IPS-11a (cell line): ENCODE data around the gene CDH15.

ENCODE experiments used
- H3K4me3 ChIP-seq: one replicate; pipeline ENCODE4 v1.5.1; 2013; ENCODE audit warnings: low read depth, low read length, control low read depth

CDH15 gene

GRCh38 chr16:89170346-89171215 lies 967 bp upstream of the CDH15 start:
- peak overlapping the region; percentile 37 for H3K4me3 ChIP-seq

- no peak overlapping the region for H3K4me3 ChIP-seq
These were observed 601 bp downstream of the CDH15 start for GRCh38 chr16:89172171-89172527.

GRCh38 chr16:89172528-89173173 lies 1.1 kb downstream of the CDH15 start:
- no peak overlapping the region for H3K4me3 ChIP-seq

GRCh38 chr16:89173174-89173921 lies 1.8 kb downstream of the CDH15 start:
- H3K4me3 ChIP-seq: no peak overlapping the region

- H3K4me3 ChIP-seq: no peak overlapping the region
These were observed 2.7 kb downstream of the CDH15 start for GRCh38 chr16:89174055-89174827.

- no peak overlapping the region for H3K4me3 ChIP-seq
These were observed 3.3 kb downstream of the CDH15 start for GRCh38 chr16:89174877-89175276.

- no peak overlapping the region for H3K4me3 ChIP-seq
These were observed 4.0 kb downstream of the CDH15 start for GRCh38 chr16:89175280-89176146.

GRCh38 chr16:89176147-89176690 lies 4.7 kb downstream of the CDH15 start:
- no peak overlapping the region for H3K4me3 ChIP-seq

GRCh38 chr16:89176717-89177116 lies 5.2 kb downstream of the CDH15 start:
- H3K4me3 ChIP-seq: no peak overlapping the region

GRCh38 chr16:89177501-89177900 lies 6.0 kb downstream of the CDH15 start:
- H3K4me3 ChIP-seq: no peak overlapping the region

- H3K4me3 ChIP-seq: no peak overlapping the region
These were observed 7.1 kb downstream of the CDH15 start for GRCh38 chr16:89178453-89179147.

GRCh38 chr16:89179148-89179484 lies 7.6 kb downstream of the CDH15 start:
- H3K4me3 ChIP-seq: no peak overlapping the region

- no peak overlapping the region for H3K4me3 ChIP-seq
These were observed 8.2 kb downstream of the CDH15 start for GRCh38 chr16:89179656-89180315.

- H3K4me3 ChIP-seq: no peak overlapping the region
These were observed 11.9 kb downstream of the CDH15 start for GRCh38 chr16:89183463-89183862.

GRCh38 chr16:89183975-89184676 lies 12.6 kb downstream of the CDH15 start:
- no peak overlapping the region for H3K4me3 ChIP-seq

- no peak overlapping the region for H3K4me3 ChIP-seq
These were observed 13.1 kb downstream of the CDH15 start for GRCh38 chr16:89184677-89184932.

GRCh38 chr16:89184933-89185794 lies 13.6 kb downstream of the CDH15 start:
- H3K4me3 ChIP-seq: no peak overlapping the region
